ENCODE measurements around the gene SERPINH1.

The SERPINH1 gene

DNA sequence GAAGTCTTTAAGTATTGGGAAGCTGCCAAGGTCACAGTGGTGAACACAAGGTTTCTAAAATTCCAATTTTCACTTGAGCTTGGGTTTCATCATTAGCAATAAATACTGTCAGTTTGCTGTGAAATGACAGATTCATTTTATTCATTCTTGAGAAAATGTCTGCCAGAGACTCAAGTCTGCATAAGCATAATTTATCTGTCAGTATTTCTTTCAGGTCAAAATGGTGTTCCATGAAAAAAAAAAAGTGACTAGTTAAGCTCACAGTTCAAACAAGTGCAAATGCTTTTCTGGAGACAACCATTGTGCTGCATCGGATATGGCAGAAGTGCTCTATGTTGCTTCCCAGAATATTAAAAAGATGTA, 28.2 kb upstream of the SERPINH1 start:
- DNase-seq, result no peak

DNA sequence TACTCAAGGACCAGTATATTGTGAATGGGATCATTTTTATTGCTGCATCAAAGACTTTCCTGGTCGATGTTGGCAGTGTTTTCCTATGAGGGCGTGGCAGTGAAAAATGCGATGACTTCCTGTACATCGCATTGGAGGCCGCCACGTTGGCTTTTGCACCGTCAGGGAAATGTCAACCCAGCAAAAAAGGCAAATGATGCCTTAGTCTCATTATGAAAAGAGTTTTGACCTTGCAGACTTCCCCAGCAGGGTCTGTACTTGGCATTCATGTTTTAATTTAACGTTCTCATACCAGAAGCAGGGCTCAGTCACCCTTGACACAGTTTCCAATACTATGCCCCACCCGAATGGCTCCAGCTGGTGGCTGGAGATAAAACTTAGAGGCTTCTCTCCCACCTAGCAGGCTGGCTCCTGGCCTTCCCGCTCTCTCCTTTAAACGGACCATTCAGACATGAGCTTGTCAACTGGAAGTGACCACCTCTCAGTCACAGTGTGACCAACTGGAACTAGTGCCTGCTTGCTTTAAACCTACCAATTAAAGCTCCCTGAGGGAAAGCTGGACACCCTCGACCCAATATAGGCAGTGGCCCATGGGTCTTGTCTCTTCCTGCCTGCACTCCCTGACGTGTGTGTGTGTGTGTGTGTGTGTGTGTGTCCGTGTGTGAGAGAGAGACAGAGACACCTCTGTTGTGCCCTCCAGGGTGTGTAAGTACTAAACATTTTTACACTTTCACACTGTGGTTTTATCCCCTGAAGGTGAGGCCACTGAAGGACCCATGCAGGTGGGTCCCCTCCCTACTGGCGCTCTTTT, 27.6 kb upstream of the SERPINH1 start:
- peak; percentile 44 for DNase-seq

DNA sequence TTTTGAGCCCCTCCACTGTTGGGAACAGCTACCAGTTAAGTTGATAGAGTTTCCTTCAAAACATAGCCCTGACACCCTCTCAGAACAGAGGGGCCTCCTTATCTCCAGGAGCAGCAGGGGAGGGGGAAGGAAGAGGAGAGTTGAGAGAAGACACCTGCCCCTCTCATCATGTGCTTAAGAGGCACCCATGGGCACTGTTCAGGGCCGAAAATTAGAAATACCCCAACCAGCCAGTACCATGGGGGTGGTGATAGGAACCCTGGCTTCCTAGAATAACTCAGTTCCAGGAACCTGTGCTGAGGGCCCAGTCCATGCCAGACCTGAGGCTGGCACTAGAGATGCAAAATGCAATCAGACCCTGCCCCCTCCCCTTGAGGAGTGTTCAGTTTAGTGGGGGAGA, 27.0 kb upstream of the SERPINH1 start:
- no peak for DNase-seq

DNA sequence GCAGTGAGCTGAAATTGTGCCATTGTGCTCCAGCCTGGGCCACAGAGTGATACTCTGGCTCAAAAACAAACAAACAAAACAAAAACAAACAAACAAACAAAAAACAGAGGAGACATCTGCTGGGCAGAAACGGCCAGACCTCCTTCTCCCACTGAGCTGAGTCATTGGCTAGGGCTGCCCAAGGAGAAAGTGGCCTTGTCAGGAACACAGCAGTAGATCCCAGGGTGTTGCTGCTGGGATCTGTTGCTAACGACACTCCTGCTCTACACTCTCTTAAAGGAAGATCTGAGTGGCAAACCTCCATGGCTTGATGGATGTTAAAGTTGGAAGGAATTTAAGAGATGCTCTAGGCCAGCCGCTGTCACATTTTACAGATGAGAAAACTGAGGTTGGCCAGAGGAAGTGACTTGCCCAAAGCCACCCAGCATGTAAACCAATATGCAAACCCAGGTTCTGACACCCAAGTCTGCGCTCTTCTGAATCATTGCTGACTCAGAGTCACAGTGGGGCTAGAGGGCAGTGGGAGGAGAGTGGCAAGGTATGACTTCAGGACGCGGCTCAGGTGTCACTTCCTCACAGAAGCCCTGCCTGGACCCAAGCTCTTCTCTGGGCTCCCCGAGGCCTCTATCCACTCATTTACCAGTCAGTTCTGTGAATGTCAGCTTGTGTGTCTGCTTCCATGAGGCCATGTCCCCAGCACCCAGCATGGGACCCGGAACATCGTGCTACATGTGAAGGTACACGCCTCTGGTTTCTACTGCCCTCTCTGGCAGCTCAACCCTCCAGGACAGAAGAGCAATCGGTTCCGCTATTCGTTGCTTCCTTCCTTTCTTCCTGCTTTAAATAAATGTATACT, 25.0 kb upstream of the SERPINH1 start:
- DNase-seq, result no peak

DNA sequence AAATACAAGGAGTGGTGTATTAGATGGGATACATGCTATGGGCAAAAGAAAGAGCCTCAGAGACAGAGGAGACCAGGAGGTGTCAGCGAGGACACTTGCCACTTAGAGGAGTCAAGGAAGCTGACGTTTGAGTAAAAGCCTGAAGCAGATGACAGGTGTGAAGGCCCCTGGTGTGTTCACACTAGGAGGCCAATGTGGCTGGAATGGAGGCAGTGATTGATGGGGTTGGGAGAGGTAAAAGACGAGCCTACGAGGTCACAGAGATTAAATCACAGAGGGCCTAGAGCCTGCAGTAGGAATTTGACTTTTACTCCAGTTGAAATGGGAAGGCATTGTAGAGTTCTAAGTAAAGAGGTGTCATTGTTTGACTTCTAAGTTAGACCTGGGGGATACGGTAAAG, 24.3 kb upstream of the SERPINH1 start:
- no peak for DNase-seq

DNA sequence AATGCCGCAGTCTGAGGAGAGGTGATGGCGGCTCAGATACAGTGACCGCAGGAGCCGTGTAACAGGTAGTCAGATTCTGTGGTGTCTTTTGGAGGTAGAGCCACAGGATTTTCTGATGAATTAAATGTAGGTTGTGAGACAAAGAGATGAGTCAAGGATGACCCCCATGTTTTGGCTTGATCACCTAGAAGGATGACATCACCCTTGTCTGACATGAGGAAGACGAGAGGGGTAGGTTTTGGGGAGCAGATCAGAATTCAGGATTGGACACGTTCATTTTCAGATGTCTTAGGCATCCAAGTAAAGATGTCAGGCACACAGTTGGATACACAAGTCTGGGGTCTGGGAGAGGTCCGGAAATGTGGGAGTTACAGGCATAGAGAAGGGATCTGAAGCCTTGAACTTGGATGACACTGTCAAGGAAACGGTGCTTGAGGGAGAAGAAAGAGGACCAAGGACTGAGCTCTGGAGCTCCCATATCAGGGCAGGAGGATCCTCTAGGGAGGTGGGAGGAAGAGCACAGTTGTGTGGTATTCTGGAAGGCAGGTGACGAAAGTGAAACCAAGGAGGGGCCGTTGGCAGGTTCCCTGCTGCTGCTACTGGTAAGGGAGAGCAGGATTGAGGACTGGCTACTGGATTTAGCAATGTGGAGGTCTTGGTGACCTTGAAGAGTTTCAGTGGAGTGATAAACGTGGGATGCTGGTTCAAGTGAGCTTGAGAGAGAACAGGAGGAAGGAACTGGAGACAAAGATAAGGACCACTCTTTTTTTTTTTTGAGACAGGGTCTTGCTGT, 23.7 kb upstream of the SERPINH1 start:
- DNase-seq, result no peak

DNA sequence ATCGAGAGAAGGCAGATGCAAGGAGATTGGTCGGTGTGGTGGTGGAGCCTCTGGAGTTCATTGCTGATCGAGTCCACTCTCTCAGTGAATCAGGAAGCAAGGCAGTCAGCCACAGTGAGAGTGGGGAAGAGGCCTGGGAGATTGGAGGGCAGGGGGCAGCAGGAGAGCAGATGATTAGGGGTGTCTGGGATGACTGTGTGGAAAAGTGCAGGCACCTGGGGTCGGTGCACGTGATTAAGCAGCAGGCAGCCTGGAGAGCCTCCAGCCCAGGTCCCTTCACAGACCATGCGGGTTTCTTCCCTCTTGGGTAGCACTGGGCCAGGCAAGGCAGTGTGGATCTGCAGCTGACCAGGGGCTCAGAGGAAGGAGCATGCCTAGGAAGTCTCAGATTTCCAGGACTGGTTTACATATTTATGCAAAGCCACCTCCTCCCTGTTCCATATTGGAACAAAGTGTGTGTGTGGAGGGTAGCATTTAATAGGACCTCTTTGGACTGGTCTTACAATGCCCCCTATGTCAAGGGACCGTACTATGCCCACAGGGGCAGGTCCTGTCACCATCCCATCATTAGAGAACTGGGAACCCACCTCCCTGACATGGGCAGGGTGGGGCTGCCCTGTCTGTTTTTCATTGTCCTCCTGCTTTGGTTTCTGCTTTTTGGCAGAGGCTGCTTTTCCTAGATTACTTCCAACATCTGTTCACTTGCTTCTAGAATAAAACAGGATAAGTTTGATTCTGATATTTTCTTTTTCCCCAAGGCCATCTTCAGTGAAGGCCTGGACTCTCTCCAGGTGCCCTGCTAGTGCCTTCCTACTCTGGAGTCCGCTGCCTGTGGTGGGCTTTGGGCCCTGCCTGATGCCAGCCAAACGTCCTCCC, 22.4 kb upstream of the SERPINH1 start:
- no peak for DNase-seq

DNA sequence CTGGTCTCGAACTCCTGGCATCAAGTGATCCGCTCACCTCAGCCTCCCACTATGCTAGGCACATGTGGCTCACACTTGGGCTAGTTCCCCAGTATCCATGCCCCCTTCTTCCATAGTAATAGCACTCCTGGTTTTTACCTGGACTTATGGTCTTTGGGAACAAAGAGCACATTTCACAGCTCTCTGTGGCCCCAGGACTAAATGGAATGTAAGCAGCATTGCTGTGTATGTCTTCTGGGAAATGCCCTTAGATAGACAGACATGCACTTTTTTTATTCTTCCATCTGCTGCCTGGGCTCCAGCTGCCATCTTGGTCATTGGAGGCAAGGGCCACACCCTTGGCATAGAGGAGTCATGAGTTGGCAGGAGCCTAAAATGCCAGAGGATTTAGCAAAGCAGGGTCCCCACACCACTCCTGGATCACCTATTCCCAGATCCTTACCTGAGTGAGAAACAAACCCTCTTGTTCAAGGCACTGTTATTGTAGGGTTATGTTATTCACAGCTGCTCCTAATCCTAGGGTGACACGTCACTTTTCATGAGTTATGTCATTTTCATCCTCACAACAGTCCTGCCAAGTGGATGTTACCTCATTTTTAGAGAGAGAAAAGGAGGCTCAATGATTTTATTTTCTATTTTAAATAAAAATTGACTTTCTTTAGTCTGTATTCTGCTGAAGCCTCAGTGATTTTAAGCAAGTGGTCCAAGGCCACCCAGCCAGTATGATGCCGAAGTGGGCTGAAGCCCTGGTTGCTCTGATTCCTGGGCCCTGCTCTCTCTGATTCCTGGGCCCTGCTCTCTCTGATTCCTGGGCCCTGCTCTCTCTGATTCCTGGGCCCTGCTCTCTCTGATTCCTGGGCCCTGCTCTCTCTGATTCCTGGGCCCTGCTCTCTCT, 20.6 kb upstream of the SERPINH1 start:
- DNase-seq, result no peak

DNA sequence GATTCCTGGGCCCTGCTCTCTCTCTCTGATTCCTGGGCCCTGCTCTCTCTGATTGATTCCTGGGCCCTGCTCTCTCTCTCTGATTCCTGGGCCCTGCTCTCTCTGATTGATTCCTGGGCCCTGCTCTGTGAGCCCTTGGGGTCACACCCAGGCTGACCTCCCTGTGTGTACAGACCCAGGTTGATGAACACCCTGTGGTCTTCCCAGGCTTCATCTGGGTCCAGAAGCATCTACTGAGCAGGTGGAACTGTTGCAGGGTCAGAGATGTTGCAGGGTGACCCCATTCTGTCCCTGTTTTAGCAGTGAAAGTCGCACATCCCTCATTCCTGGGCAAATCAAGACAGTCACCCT, 20.0 kb upstream of the SERPINH1 start:
- no peak for DNase-seq

DNA sequence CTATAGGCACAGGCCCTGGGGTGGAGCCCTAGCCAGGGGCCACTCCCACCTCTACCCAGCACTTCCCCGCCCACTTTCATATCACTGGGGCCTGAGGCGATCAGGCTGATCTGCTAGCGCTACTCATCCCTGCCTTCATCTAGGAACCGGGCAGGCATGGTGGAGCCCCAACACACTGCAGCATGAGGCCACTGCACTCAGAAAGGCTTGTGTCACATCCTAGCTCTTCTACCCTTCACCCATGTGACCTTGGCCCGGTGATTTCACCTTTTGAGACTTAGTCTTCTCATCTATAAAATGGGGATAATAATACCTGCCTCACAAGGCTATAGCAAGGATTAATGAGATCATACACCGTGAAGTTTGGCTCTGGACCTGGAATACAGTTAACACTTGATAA, 18.2 kb upstream of the SERPINH1 start:
- DNase-seq, result no peak

DNA sequence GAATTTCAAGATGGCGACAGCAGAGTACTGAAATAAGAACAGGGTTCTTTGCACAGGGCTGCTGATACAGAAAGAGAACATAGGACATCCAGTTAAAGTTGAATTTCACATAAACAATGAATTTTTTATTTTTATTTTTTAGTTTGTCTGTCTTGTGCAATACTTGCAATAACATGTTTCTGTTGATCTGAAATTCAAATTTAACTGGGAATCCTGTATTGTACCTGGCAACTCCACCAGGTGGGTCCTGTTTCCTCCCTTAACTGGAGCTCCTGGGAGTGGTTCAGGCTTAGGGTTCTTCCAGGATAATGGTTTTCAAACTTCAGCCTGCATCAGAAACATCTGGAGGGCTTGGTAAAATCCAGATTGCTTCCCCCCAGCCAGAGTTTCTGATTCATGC, 14.9 kb upstream of the SERPINH1 start:
- no peak for DNase-seq

DNA sequence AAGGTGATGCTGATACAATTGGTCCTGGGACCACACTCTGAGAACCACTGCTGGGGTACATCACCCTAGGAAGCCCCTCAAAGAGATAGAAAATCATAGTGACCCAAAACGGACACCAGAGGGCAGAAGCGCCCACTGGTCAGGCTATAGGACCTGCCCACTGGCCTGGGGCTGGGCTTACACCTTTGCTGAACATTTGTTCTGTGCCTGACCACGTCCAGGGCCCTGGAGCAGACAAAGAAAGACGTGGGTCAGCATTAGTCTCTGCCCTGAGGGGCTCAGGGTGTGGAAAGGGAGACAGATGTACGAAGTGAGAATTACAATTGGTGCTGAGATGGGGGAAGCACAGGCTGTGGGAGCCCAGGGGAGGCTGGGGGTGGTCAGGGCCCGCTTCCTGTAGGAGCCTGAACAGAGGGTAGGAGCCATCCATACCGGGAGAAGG, 14.4 kb upstream of the SERPINH1 start:
- peak; percentile 27 for DNase-seq

DNA sequence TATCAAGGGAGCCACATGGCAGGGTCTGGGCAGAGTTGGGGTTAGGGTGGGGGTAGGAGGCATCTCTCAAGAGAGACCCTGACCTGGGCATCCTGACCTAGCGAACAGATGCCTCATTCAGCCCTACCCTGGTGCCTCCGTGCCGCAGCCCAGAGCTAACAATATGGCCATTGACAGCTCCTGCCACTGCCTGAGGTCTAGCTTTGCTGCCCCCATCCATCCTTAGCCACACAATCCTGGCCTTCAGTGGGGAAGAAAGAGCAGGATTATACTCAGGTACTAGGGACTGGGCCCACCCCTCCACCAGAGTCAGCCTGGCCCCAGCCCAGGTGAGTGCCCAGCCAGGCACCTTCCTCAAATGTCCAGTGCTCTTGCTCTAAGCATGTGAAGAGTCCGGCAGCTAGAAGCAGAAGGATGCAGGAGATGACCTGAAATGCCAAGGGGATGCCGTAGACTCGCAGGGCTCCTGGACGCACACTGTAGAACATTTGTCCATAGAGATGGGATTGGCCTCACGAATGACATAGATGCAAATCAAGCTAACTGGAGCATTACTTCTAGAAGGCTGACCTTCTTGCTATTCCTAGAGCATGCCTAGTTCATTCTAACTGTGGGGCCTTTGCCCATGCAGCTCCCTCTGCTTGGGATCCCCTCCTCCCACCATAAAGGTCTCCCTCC, 13.3 kb upstream of the SERPINH1 start:
- no peak for DNase-seq

DNA sequence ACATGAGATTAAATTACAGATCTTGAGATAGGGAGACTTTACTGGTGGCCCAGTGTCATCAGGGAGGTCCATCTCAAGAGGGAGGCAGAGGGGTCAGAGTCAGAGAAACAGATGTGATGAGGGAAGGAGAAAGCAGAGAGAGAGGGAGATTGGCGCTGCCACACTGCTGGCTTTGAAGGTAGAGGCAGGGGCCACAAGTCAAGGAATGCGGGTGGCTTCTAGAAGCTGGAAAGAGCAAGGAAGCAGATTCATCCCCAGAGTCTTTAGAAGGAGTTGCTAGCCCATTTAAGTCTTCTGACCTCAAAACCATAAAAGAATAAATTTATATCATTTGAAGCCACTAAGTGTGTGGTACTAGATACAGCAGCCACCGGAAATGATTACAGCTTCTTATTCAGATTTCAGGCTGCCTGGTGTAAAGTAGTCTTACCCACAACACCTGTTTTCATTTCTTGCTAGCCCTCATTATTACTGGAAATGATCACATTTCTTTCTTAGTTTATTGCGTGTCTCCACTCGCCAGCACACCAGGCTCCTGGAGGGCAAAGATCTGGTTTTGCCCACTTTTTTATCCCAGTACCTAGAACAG, 12.6 kb upstream of the SERPINH1 start:
- no peak for DNase-seq

DNA sequence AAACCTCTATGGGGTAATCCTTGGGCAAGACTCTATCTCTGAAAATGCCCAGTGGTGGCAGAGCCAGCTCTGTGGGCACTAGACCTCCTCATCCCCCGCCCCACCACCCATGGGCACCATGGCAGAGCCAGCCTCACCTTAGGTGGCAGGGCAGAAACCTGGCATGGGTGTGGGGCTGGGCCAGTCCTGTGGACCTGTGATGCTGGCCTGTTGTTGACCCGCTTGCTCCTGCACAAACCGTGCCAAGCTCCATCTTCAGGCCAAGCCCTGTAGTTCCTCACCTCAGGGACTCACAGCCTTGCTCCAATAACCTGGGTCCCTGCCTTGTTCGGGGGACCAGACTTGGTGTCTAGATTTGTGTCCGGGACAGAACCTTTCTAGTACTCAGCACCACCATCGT, 8.9 kb upstream of the SERPINH1 start:
- DNase-seq, result no peak

DNA sequence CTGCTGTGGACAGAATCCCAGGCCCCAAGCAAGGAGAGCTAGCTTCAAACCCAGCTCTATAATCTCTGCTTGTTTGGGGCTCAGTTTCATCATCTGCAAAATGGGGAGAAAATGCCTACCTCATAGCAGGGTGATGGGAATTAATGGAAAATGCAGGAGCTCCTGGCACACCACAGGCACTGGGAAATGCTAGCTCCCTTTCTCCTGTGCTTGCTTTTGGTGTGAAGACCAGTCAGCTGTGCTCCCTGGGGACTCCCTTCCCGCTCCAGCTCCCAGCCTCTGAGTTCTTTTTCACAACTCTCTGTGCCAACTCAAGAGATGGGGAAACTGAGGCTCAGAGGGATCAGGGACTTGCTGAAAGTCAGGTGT, 8.2 kb upstream of the SERPINH1 start:
- no peak for DNase-seq

DNA sequence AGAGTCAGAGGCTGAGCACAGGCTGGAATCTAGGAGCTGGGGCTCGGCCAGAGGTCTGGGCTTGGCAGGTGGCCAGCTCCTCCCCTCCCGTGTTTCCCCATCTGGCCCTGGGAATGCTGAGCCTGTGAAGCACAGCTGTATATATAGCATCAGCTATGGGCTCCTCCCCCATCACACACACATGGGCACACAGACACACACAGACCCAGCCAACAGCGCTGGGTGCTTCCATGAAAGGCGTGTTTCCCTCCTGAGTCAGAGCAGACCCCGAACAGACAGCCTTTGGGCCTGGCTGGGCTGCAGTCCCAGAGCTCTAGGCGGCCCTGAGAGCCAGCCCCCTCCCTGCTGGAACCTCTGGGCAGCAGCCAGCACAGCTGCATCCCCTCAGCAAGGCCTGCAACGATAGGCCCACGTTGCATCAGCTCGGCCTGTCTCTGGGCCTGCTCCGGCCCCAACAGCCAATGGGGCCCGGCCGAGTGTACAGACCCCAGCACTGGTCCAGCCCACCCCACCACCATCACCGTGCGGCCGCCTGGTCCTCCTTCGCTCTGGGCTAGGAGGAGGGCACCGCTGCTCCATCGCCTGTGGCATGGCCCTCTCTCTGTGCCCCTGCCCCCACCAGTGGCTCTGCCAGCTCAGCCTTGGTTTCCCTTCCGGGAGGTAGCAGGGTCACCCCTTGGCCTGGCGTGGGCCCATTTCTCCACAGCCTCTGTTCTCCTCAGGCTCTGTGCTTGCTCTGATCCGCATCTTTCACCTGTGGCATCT, 7.6 kb upstream of the SERPINH1 start:
- no peak for DNase-seq

DNA sequence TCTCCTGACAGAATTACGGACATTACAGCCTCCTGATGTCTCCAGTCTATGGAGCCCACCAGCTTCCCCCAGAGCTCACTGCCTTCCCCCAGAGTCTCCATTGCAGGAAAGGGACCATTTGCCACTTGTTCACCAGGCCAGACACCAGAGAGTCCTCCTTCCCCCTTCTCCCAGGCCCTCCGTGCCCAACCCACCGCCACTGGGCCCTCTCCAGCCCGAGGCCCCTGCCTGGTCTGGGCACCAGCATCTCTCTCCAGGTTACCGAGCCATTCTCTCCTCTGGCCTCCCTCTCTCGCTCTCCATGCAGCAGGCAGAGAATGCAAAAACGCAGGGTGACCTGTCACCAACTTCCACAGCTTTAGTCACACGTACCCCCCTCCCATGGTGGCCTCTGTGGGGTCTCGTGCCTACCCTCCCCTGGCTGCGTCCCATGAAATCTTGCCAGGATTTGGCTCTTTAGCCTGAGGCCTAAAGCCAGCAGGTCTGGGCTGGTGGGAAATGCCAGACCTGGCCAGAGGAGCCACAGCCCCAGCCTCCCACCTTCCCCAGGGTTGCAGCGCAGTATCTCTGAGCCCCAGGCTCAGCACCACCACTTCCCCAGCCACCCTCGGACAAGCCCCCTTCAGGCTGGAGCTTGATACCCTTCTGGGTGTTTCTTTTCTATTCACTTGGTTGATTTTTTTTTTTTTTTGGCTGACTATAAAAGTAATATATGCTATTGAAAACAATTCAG, 6.8 kb upstream of the SERPINH1 start:
- no peak for DNase-seq

DNA sequence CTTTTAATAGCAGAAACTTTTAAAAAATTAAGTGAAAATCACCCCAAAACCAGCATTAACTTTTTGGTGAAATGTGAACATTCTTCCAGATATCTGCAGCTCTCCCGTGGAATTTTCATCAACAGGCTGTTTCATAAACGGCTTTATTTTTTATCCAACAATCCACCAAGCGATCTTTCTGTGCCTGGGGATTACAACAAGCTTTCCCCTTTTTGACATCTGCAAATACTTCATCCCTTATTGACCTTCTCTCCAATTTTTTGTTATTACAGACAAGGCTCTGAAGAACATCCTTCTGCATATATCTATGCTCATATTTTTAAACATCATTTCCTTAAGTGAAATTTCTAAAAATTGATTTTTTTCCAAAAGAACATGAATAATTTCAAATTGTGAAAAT, 5.8 kb upstream of the SERPINH1 start:
- DNase-seq, result no peak
